Keratinocyte (primary cell): ENCODE measurements around the gene ATXN7L3.

ENCODE experiments used
- EZH2 ChIP-seq: IDR thresholded peaks from one replicate; pipeline ENCODE4 v1.6.1; 2012; ENCODE audit warnings: inconsistent platforms, mild to moderate bottlenecking, low read length, moderate library complexity
- TF ChIP-seq, protein P1 (sequence below), 3 experiments: IDR thresholded peaks in 1 of 3; conservative IDR thresholded peaks in 1 of 3; optimal IDR thresholded peaks in 1 of 3; 2 replicates in 2 of 3; 3 replicates in 1 of 3; pipeline versions ENCODE3 to v1.5.1; 2011; ENCODE audit warnings: low read length in 3 of 3, mild to moderate bottlenecking in 3 of 3, moderate library complexity in 2 of 3, control low read depth in 1 of 3, inconsistent platforms in 1 of 3; ENCODE audit not compliant: insufficient read depth in 2 of 3; ENCODE audit errors: extremely low read depth in 1 of 3

DNA sequence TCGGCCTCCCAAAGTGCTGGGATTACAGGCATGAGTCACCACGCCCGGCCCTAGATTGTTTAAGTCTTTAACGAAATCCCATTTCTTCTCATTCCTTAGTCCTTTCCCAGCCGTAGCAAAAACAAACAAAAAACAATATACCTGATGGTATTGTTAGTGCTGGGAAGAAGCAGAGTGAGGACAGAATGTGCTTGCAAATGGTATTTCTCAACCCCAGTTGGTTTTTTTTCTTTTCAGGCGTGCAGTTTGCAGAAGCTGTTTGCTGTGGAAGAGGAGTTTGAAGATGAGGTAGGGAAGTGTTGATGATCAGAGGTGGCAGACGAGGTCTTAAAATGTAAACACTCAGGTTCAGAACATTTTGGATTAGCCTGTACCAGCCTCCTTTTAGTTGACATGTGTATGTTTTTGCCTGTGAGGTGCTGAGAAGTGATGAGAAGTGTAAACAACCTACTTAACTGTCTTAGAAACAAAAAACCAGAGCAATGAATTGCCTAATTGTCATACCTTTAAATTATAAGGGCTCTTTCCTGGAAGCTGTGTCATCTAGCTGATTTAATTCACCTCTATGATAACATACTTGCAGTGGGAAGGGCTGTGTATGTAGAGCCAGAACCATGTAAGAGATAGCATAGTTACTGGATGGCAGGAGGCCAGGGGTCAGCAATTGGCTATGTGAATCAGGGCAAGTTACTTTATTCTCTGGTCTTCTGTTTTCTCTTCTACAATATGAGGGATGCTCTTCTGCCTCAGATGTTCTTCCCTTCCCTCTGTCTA, 54.5 kb downstream of the ATXN7L3 start:
- TF ChIP-seq, protein P1, sequence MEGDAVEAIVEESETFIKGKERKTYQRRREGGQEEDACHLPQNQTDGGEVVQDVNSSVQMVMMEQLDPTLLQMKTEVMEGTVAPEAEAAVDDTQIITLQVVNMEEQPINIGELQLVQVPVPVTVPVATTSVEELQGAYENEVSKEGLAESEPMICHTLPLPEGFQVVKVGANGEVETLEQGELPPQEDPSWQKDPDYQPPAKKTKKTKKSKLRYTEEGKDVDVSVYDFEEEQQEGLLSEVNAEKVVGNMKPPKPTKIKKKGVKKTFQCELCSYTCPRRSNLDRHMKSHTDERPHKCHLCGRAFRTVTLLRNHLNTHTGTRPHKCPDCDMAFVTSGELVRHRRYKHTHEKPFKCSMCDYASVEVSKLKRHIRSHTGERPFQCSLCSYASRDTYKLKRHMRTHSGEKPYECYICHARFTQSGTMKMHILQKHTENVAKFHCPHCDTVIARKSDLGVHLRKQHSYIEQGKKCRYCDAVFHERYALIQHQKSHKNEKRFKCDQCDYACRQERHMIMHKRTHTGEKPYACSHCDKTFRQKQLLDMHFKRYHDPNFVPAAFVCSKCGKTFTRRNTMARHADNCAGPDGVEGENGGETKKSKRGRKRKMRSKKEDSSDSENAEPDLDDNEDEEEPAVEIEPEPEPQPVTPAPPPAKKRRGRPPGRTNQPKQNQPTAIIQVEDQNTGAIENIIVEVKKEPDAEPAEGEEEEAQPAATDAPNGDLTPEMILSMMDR (optimal IDR thresholded peaks at IDR 0.05 in 1 of 3, IDR thresholded peaks at IDR 0.05 in 1 of 3, conservative IDR thresholded peaks at IDR 0.05 in 1 of 3; ENCODE audit: extremely low read depth in 1 of 3, insufficient read depth in 2 of 3, low read length in 3 of 3) = no peak
- TF ChIP-seq EZH2 = no peak
